Fibroblast of skin of left quadriceps (primary cell): ENCODE measurements around the gene PEX19.
"Not testable (repeated sequence)": the region's sequence is repeated elsewhere in the genome, so short reads cannot be mapped to it uniquely, and the experiment has no call there.

Source experiments
- DNase-seq, 2 experiments: peaks; one replicate each; pipeline ENCODE4 v3.0.0-alpha.2; 2013; ENCODE audit warnings: low read depth in 2 of 2

Gene PEX19

GRCh38 chr1:160284782-160285344 lies at the start of gene PEX19:
PEX19 (minus strand) TSS chr1:160285133; CDS start chr1:160285124, 9 bp downstream.
- peak; percentile 77 for DNase-seq

- no peak for DNase-seq
These were observed 47.6 kb upstream of the PEX19 start for GRCh38 chr1:160332516-160332915.

- no peak for DNase-seq
These were observed 45.2 kb upstream of the PEX19 start for GRCh38 chr1:160330119-160330518.

- DNase-seq, result no peak
These were observed 43.3 kb upstream of the PEX19 start for GRCh38 chr1:160328184-160328583.

GRCh38 chr1:160326418-160326817 lies 41.5 kb upstream of the PEX19 start:
- DNase-seq, result no peak

GRCh38 chr1:160325252-160325651 lies 40.3 kb upstream of the PEX19 start:
- DNase-seq, result no peak

GRCh38 chr1:160322831-160323230 lies 37.9 kb upstream of the PEX19 start:
- DNase-seq, result no peak

- no peak for DNase-seq
These were observed 30.4 kb upstream of the PEX19 start for GRCh38 chr1:160315359-160315758.

- DNase-seq, result no peak
These were observed 24.6 kb upstream of the PEX19 start for GRCh38 chr1:160309571-160309970.

GRCh38 chr1:160309185-160309557 lies 24.2 kb upstream of the PEX19 start:
- no peak for DNase-seq

GRCh38 chr1:160308451-160309184 lies 23.7 kb upstream of the PEX19 start:
- no peak for DNase-seq

- DNase-seq, result no peak
These were observed 22.3 kb upstream of the PEX19 start for GRCh38 chr1:160307118-160307791.

GRCh38 chr1:160300173-160300572 lies 15.2 kb upstream of the PEX19 start:
- no peak for DNase-seq

- no peak for DNase-seq
These were observed 11.1 kb upstream of the PEX19 start for GRCh38 chr1:160296036-160296435.

- DNase-seq, result no peak
These were observed 8.4 kb upstream of the PEX19 start for GRCh38 chr1:160293020-160293968.

- peak in 1 of 2 experiments; percentile 21 for DNase-seq
These were observed 6.6 kb upstream of the PEX19 start for GRCh38 chr1:160291248-160292220.

GRCh38 chr1:160287769-160288168 lies 2.8 kb upstream of the PEX19 start:
- DNase-seq, result not testable (repeated sequence)

- DNase-seq, result no peak
These were observed 573 bp upstream of the PEX19 start for GRCh38 chr1:160285506-160285905.

GRCh38 chr1:160284220-160284781 lies 632 bp downstream of the PEX19 start:
- DNase-seq, result no peak

GRCh38 chr1:160282807-160283206 lies 2.1 kb downstream of the PEX19 start:
- no peak for DNase-seq
